Neural crest cell (in vitro differentiated cells): ENCODE measurements around the gene CENPP. TPM values are rescaled to one million over a fixed set of nuclear protein-coding genes. Genes with fewer than 3 reads are reported as not detected.

Experiments used
- DNase-seq: peaks from one replicate; pipeline ENCODE4 v3.0.0; 2021; ENCODE audit warnings: low read depth, mixed read lengths, low spot score
- H3K27ac Mint-ChIP-seq: one replicate; pipeline ENCODE4 v1.8.0; 2021; ENCODE audit warnings: mild to moderate bottlenecking, mixed read lengths; ENCODE audit not compliant: unreplicated experiment
- H3K27me3 Mint-ChIP-seq: 2 replicates; pipeline ENCODE4 v1.8.0; 2021; ENCODE audit warnings: low read depth, mild to moderate bottlenecking, mixed read lengths
- H3K36me3 Mint-ChIP-seq: 2 replicates; pipeline ENCODE4 v1.8.0; 2021; ENCODE audit warnings: low read depth, mild to moderate bottlenecking, mixed read lengths
- H3K4me1 Mint-ChIP-seq: 2 replicates; pipeline ENCODE4 v1.8.0; 2021; ENCODE audit warnings: mixed read lengths
- H3K4me3 Mint-ChIP-seq: one replicate; pipeline ENCODE4 v1.8.0; 2021; ENCODE audit warnings: mild to moderate bottlenecking, mixed read lengths
- H3K9me3 Mint-ChIP-seq: 2 replicates; pipeline ENCODE4 v1.8.0; 2021; ENCODE audit warnings: mixed read lengths
- total RNA-seq: library from RNA; stranded (reverse); gene quantifications from 2 replicates; pipeline ENCODE4 v1.2.1, GENCODE V29; 2021
- TF ChIP-seq, protein P1 (sequence below): fragments of 200-600 bp; sonication (generic); conservative IDR thresholded peaks from 2 replicates; pipeline ENCODE4 v1.5.0; 2021; ENCODE audit warnings: antibody characterized with exemption, mild to moderate bottlenecking

Gene CENPP
- total RNA-seq, 1 donor from 2014 or later = 15.7 TPM

DNA sequence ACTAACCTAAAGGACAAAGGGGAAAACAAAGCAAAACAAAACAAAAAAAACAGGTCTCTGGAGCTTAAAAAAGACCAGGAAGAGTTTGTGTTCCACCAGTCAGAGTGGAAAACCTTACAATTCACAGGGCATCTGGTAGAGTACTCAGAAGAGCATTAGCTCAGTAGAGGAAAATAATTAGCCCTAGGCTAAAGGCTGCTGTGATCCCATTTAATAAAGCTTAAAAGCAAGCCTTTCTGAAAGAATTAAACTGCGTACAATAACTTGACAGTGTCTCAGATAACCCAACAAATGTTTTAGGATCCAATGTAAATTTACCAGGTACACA, 202.7 kb downstream of the CENPP start:
- Mint-ChIP-seq H3K9me3 (peaks cover 6% of the 10 kb centered on the region), H3K4me1 (peaks cover 4% of the 10 kb centered on the region), H3K27ac (no peak overlapping the region), H3K4me3 (no peak overlapping the region), H3K36me3 (peaks cover 3% of the 10 kb centered on the region), H3K27me3 (no peaks in the 10 kb centered on the region)
- DNase-seq = no peak
- TF ChIP-seq, protein P1, sequence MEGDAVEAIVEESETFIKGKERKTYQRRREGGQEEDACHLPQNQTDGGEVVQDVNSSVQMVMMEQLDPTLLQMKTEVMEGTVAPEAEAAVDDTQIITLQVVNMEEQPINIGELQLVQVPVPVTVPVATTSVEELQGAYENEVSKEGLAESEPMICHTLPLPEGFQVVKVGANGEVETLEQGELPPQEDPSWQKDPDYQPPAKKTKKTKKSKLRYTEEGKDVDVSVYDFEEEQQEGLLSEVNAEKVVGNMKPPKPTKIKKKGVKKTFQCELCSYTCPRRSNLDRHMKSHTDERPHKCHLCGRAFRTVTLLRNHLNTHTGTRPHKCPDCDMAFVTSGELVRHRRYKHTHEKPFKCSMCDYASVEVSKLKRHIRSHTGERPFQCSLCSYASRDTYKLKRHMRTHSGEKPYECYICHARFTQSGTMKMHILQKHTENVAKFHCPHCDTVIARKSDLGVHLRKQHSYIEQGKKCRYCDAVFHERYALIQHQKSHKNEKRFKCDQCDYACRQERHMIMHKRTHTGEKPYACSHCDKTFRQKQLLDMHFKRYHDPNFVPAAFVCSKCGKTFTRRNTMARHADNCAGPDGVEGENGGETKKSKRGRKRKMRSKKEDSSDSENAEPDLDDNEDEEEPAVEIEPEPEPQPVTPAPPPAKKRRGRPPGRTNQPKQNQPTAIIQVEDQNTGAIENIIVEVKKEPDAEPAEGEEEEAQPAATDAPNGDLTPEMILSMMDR = no peak

DNA sequence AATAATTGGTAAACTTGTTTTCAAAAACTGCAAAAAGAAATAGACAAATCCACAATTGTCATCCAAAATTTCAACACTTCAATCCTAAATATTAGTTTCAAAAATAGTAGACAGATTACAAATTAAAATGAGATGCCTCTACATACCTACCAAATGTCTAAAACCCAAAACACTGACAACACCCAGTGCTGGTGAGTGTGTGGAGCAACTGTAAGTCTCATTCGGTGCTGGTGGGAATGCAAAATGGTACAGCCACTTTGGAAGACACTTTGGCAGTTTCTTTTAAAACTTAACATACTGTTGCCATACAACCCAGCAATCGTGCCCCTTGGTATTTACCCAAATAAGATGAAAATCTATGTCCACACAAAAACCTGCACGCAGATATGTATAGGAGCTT, 203.4 kb downstream of the CENPP start:
- peaks cover 6% of the 10 kb centered on the region for H3K9me3 Mint-ChIP-seq
- peaks cover 6% of the 10 kb centered on the region for H3K4me1 Mint-ChIP-seq
- TF ChIP-seq, protein P1 = no peak
- H3K27me3 Mint-ChIP-seq = no peaks in the 10 kb centered on the region
- H3K27ac Mint-ChIP-seq = no peak overlapping the region
- DNase-seq = no peak
- no peak overlapping the region for H3K4me3 Mint-ChIP-seq
- peaks cover 3% of the 10 kb centered on the region for H3K36me3 Mint-ChIP-seq

DNA sequence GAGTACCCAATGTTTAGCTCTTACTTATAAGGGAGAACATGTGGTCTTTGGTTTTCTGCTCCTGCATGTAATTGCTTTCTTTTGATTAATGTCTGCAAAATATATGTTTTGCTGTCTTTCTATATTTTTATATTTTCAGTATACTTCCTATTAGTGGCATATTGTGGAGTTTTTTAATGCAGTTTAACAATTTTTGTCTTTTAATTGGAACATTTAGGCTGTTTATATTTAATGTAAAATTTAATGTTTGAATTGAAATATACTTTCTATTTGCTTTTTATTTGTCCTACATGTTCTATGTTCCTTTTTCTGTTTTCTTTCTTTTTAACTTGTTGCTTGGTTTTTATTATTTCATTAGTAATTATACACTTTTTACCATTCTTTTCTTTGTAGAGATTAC, 205.1 kb downstream of the CENPP start:
- H3K36me3 Mint-ChIP-seq = peaks cover 3% of the 10 kb centered on the region
- no peaks in the 10 kb centered on the region for H3K27me3 Mint-ChIP-seq
- H3K4me3 Mint-ChIP-seq = no peak overlapping the region
- no peak for DNase-seq
- H3K9me3 Mint-ChIP-seq = peaks cover 6% of the 10 kb centered on the region
- H3K4me1 Mint-ChIP-seq = peaks cover 9% of the 10 kb centered on the region
- TF ChIP-seq, protein P1 = no peak
- H3K27ac Mint-ChIP-seq = no peak overlapping the region

DNA sequence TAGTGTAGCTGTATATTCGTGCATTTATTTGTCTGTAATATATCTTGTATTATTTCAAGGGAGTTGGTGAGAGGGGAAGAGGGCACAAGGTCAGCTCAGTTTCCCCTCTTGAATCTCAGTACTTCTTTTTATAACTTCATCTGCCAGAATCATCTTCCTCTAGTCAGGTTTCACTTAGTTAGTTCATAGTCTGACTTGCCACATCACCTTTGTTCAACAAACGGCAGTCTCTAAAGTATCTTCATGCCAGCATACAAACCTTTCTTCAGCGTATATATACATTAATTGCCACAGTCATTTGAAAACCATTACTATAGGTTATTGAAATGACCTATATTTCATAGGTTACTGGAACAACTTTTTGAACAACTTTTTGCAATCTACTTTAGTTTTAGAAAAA, 208.5 kb downstream of the CENPP start:
- no peak for DNase-seq
- no peaks in the 10 kb centered on the region for H3K27me3 Mint-ChIP-seq
- H3K9me3 Mint-ChIP-seq = peaks cover 6% of the 10 kb centered on the region
- H3K4me3 Mint-ChIP-seq = no peak overlapping the region
- TF ChIP-seq, protein P1 = no peak
- H3K36me3 Mint-ChIP-seq = peaks cover 3% of the 10 kb centered on the region
- H3K4me1 Mint-ChIP-seq = peaks cover 11% of the 10 kb centered on the region
- no peak overlapping the region for H3K27ac Mint-ChIP-seq

DNA sequence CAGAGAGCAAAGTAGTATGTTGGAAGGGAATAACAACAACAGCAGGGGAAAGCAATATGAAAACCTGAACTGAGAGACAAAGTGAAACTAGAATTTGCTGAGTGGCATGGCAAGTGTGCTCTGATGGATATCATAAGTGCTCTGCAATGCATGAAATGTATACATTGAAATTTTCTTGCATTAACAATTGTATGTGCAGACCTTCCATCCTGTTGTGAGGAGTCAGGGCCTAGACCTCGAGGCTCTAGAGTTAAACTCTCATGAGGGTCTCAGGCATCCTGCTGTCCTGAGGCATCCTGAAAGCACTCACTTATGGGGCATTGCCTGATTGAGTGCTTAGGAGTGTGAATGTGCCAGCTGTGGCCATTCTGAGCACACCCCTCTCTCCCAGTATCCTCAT, 208.9 kb downstream of the CENPP start:
- peaks cover 3% of the 10 kb centered on the region for H3K36me3 Mint-ChIP-seq
- peaks cover 11% of the 10 kb centered on the region for H3K4me1 Mint-ChIP-seq
- peaks cover 6% of the 10 kb centered on the region for H3K9me3 Mint-ChIP-seq
- no peak overlapping the region for H3K4me3 Mint-ChIP-seq
- TF ChIP-seq, protein P1 = no peak
- no peaks in the 10 kb centered on the region for H3K27me3 Mint-ChIP-seq
- H3K27ac Mint-ChIP-seq = no peak overlapping the region
- DNase-seq = no peak
